IPS-15b (cell line): ENCODE measurements around the gene ZFP64.
"Not testable (repeated sequence)": the region's sequence is repeated elsewhere in the genome, so short reads cannot be mapped to it uniquely, and the experiment has no call there.

Source experiments
- H3K27me3 ChIP-seq: one replicate; pipeline ENCODE4 v1.6.1; 2013; ENCODE audit warnings: low read length; ENCODE audit not compliant: control insufficient read depth, insufficient read depth
- H3K36me3 ChIP-seq: one replicate; pipeline ENCODE4 v1.6.1; 2013; ENCODE audit warnings: low read length; ENCODE audit not compliant: control insufficient read depth, insufficient read depth
- H3K4me1 ChIP-seq: one replicate; pipeline ENCODE4 v1.6.1; 2013; ENCODE audit warnings: mild to moderate bottlenecking, low read length; ENCODE audit not compliant: control insufficient read depth, insufficient read depth
- H3K4me3 ChIP-seq: one replicate; pipeline ENCODE4 v1.5.1; 2013; ENCODE audit warnings: low read depth, low read length
- H3K9ac ChIP-seq: one replicate; pipeline ENCODE4 v1.6.1; 2013; ENCODE audit warnings: low read depth, mild to moderate bottlenecking, low read length
- H3K9me3 ChIP-seq: one replicate; pipeline ENCODE4 v1.6.1; 2013; ENCODE audit warnings: mild to moderate bottlenecking, low read length; ENCODE audit not compliant: control insufficient read depth, insufficient read depth

ZFP64 gene

DNA sequence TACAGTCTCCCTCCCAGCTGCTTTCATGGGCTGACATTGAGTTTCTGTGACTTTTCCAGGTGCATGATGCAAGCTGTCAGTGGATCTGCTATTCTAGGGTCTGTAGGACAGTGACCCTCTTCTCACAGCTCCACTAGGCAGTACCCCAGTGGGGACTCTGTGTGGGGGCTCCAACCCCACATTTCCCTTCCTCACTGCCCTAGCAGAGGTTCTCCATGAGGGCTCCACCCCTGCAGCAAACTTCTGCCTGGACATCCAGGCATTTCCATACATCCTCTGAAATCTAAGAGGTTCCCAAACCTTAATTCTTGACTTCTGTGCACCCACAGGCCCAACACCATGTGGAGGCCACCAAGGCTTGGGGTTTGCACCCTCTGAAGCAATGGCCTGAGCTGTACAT lies 29.3 kb upstream of the ZFP64 start:
- H3K27me3 ChIP-seq, H3K9ac ChIP-seq, H3K4me1 ChIP-seq, H3K9me3 ChIP-seq, H3K36me3 ChIP-seq, H3K4me3 ChIP-seq: not testable (repeated sequence)

DNA sequence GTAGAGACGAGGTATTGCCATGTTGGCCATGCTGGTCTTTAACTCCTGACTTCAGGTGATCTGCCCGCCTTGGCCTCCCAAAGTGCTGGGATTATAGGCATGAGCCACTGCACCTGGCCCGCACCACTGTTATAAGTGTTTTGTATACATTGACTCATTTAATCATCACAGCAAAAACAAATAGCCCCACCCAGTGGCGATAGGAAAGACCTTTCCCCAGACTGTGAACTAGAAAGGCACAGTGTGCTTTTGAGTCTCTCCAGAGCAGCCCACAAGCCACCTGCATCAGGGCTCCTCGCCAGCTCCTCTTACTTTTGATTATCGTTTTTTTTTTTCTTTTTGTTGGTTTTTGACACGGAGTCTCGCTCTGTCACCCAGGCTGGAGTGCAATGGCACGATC lies 27.9 kb upstream of the ZFP64 start:
- no peaks in the 10 kb centered on the region for H3K4me1 ChIP-seq
- no peaks in the 10 kb centered on the region for H3K27me3 ChIP-seq
- peaks cover 6% of the 10 kb centered on the region for H3K9me3 ChIP-seq
- no peaks in the 10 kb centered on the region for H3K36me3 ChIP-seq
- H3K4me3 ChIP-seq = no peak overlapping the region
- H3K9ac ChIP-seq = no peak overlapping the region

DNA sequence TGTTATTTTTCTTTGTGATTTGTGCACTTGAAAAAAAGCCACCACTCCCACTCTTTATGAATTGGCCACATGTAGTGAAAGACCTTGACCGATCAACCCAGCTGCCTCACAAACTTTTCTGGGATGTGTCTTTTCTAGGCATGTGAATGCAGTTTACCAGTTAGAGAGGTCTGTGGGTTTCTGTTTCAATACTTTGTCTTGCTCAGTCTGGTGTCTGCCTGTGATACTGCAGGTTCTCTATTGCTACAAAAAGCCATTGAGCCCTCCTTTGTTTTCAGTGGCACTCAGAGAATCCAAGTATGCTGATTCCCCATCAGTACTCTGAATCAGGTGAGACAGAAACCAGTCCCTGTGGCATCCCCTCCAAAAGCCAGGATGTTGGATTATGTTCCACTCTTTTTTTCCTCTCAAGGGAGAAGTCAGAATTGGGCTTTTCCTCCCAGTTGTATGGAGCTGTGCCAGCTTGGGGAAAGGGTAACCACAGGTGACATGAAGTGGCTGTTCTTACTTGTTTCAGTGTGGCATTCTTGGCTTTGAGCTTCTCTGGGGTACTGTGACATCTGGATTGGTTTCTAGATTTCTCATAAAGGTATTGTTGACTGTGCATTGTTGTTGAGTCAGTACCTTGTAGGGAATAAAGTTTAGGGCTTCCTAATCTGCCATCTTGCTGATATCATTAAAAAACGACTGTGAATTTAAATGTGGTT lies 26.3 kb upstream of the ZFP64 start:
- H3K9ac ChIP-seq = no peak overlapping the region
- no peaks in the 10 kb centered on the region for H3K27me3 ChIP-seq
- H3K4me3 ChIP-seq = no peak overlapping the region
- H3K4me1 ChIP-seq = no peaks in the 10 kb centered on the region
- H3K36me3 ChIP-seq = no peaks in the 10 kb centered on the region
- H3K9me3 ChIP-seq = peaks cover 6% of the 10 kb centered on the region

DNA sequence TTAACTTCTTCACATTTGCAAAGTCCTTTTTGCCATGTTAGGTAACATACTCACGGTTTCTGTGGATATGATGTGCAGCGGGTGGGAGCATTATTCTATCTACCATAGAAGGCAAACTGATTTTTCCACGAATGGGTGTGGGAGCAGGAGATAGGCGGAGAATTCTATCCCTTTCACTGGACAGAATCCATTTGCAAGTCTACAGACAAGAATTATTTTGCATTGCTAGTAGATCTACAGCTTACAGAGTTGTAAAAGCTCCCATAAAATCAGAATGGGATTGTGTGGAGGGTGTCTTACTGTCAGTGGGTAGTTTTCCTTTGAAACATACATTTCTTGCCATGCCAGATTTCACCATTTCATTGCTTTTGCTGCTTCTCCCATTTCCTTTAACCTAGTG lies 22.4 kb upstream of the ZFP64 start:
- H3K27me3 ChIP-seq = no peaks in the 10 kb centered on the region
- no peaks in the 10 kb centered on the region for H3K9me3 ChIP-seq
- peaks cover 7% of the 10 kb centered on the region for H3K4me1 ChIP-seq
- no peaks in the 10 kb centered on the region for H3K36me3 ChIP-seq
- no peak overlapping the region for H3K9ac ChIP-seq
- no peak overlapping the region for H3K4me3 ChIP-seq

DNA sequence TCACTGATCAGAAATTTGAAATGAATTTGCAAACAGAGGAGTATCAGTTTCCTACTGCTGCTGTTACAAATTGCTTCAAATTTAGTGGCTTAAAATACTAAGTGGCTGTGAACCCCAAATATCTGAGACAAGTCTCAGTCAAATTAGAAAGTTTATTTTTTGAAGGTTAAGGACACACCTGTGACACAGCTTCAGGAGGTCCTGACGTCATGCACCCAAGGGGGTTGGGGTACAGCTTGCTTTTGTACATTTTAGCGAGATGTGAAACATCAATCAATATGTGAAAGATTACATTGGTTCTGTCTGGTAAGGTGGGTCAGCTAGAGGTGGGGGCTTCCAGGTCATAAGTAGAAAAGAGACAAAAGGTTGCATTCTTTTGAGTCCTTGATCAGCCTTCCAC lies 21.4 kb upstream of the ZFP64 start:
- peaks cover 7% of the 10 kb centered on the region for H3K4me1 ChIP-seq
- no peak overlapping the region for H3K9ac ChIP-seq
- H3K4me3 ChIP-seq = no peak overlapping the region
- H3K9me3 ChIP-seq = no peaks in the 10 kb centered on the region
- no peaks in the 10 kb centered on the region for H3K27me3 ChIP-seq
- no peaks in the 10 kb centered on the region for H3K36me3 ChIP-seq

DNA sequence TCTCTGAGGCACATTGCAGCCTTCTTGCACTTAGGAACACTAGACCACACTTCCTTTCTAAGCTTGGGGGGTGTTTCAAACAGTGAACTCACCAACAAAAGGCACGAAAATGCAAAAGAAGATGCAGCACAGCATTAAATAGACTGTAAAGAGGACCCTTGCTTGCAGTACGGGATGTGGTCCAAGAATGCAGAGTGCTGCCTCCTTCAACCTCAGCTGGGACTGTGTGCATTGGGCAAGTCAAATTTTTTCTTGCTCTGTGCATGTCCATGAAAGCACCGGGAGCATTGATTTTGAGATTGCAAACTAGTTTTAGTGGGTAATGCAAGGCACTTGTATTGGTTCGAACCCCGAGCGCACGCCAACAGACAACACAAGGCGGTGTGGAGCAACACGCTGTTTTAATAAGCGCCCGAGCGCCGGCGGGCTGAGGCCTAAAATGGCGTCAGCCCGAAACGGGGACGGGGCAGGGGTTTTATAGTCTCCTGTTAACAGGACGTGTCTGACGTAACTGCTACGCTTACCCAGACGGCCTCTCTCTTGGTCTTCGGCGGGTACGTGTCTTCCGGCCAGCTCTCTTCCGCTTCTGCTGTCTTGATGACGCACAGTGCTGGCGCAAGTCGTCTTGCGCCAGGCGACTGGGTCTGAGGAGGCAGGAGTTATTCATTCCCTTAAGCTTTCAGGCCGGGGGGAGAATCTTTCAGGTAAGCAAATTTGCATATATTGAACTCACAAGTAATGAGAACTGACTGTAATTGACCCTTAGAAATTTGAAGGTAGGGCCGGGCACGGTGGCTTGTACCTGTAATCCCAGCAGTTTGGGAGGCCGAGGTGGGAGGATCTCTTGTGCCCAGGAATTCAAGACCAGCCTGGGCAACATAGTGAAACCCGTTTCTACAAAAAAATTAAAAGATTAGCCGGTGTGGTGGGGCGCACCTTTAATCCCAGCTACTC lies 18.7 kb upstream of the ZFP64 start:
- Histone ChIP-seq H3K9ac (no peak overlapping the region), H3K36me3 (no peaks in the 10 kb centered on the region), H3K9me3 (no peaks in the 10 kb centered on the region), H3K4me3 (no peak overlapping the region), H3K4me1 (peaks cover 7% of the 10 kb centered on the region), H3K27me3 (no peaks in the 10 kb centered on the region)

DNA sequence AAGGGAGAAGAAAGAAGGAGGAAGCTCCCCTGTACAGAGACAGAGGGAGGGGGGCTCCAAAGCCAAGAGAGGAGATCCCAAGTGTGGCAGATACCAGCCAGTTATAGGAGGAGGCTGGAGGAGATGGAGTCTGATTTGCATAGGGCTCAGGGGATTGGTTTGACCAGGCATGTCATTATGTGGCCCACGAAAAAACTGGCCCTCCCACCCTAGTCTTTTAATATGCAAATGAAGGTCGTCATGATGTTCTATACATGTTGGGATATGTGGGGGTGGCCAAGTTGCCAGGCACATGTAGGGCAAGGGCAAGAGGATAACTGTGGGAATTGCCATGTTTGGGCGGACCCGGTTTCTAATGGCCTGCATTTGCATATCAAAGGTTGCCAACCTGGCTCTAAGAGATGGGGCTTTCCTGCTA lies 17.6 kb upstream of the ZFP64 start:
- H3K9ac ChIP-seq = no peak overlapping the region
- peaks cover 7% of the 10 kb centered on the region for H3K4me1 ChIP-seq
- H3K4me3 ChIP-seq = no peak overlapping the region
- no peaks in the 10 kb centered on the region for H3K36me3 ChIP-seq
- no peaks in the 10 kb centered on the region for H3K27me3 ChIP-seq
- no peaks in the 10 kb centered on the region for H3K9me3 ChIP-seq

DNA sequence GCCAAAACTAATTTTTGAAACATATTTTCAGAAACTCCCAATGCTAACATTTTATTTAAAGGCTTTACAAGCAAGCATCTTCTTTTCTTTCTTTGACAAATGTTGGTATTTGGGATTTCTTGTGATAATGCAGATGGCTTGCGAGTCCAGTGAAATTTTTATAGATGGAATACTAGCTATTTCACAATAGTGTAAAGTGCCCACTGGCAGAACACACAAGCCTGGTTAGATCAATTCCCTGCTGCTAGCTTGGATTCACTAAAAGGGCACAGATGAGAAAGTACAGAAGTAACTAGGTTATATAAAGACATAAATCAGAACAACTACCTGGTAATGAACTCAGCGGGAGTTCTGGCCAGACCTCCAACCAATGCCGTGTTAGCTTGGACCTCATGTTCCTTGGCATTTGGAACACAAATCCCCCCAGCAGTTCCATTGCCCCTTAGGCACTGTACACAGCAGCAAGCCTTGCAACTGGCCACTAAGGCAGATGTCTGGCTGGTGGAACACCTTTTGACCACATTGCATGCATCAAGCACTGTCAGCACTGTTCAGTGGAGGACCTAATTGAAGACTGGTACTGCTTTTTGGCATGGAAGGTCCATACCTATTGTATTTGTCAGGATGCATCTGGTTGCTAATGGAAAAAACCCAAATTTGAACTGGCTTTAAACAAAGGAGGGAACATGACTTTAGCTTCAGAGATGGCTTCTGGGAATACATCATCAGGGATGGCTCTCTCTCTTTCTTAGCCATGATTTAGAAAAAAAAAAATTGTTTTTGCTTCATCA lies 15.6 kb upstream of the ZFP64 start:
- Histone ChIP-seq H3K9ac (no peak overlapping the region), H3K4me3 (no peak overlapping the region), H3K27me3 (no peaks in the 10 kb centered on the region), H3K9me3 (no peaks in the 10 kb centered on the region), H3K36me3 (no peaks in the 10 kb centered on the region), H3K4me1 (peaks cover 7% of the 10 kb centered on the region)

DNA sequence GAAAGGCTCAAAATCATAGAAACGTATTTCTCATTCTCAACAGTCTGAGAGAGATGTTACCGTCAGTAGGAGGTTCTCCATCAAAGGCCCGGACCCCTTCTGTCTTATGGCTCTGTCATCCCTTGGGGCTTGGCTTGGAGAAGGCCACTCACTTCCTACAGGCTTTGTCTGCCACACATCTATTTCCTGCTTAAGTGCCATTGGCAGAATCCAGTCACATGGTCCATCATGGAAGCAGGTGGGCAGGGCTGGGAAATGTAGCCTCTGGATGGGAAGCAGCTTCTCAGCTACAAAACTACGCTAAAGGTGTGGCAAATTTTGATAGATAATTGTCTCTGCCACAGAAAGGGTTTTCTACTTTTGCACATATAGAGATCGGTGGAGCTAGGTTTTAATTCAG lies 12.6 kb upstream of the ZFP64 start:
- Histone ChIP-seq H3K9ac (no peak overlapping the region), H3K4me1 (no peaks in the 10 kb centered on the region), H3K36me3 (no peaks in the 10 kb centered on the region), H3K9me3 (no peaks in the 10 kb centered on the region), H3K27me3 (no peaks in the 10 kb centered on the region), H3K4me3 (no peak overlapping the region)

DNA sequence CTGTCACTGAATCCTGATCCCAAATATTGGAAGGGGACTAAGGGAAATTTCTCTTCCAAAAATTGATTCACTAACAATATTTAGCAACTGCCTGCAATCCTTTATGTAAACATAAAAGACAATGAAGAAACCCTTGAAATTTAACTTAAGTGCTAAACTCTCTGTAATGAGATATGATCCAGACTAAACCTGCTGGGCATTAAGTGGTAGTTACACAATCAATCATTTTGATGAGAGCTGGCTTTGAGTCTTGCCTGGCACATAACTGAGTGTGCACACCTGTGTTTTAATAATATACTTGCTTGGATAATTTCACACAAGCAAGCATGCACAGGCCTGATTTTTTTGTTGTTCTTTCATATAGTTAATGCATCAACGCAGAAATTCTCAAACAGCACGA lies 9.8 kb upstream of the ZFP64 start:
- H3K27me3 ChIP-seq = no peaks in the 10 kb centered on the region
- H3K9ac ChIP-seq = no peak overlapping the region
- no peaks in the 10 kb centered on the region for H3K36me3 ChIP-seq
- H3K9me3 ChIP-seq = no peaks in the 10 kb centered on the region
- H3K4me1 ChIP-seq = no peaks in the 10 kb centered on the region
- no peak overlapping the region for H3K4me3 ChIP-seq

DNA sequence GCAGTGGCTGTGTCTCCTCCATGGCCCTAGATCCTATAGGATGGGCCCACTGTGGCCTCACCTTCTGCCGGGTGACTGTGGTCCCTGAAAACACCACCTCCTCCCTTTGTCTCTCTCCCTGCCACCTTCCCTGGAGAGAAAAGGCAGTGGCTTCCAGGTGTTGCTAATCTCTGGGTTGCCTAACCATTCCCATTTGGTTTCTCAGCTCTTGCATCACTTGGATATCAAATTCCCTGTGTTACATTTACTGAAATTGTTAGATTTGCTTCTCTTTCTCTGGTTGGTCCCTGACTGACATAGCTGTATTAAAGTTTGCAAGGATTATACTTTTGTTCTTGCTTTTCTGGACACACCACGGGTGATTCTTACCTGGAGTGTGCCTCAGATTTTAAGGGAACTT lies 9.3 kb upstream of the ZFP64 start:
- no peak overlapping the region for H3K4me3 ChIP-seq
- H3K4me1 ChIP-seq = no peaks in the 10 kb centered on the region
- H3K36me3 ChIP-seq = no peaks in the 10 kb centered on the region
- no peak overlapping the region for H3K9ac ChIP-seq
- no peaks in the 10 kb centered on the region for H3K27me3 ChIP-seq
- no peaks in the 10 kb centered on the region for H3K9me3 ChIP-seq
